Activated naive CD4-positive, alpha-beta T cell treated with anti-CD3 and anti-CD28 coated beads, Interleukin-2, amount 10 ng/mL, durations not matched to agents 7 days and 5 days (primary cell): ENCODE data around the gene DTNB.

Experiments used
- CTCF ChIA-PET: fragments of 350-600 bp; sonication (Branson Sonifier 250); formaldehyde crosslinking; loops from one replicate; lab custom pipeline; 2021; ENCODE audit warnings: antibody characterized with exemption; lab: Charles Lee
- DNase-seq: peaks from one replicate; pipeline ENCODE4 v3.0.0-alpha.2; 2020
- H3K27ac Mint-ChIP-seq: one replicate; pipeline ENCODE4 v1.8.0; 2021; ENCODE audit warnings: mild to moderate bottlenecking, moderate library complexity, mixed read lengths
- H3K27me3 Mint-ChIP-seq: one replicate; pipeline ENCODE4 v1.8.0; 2021; ENCODE audit warnings: mild to moderate bottlenecking, mixed read lengths
- H3K36me3 Mint-ChIP-seq: one replicate; pipeline ENCODE4 v1.8.0; 2021; ENCODE audit warnings: mixed read lengths
- H3K4me1 Mint-ChIP-seq: one replicate; pipeline ENCODE4 v1.8.0; 2021; ENCODE audit warnings: mixed read lengths
- H3K4me3 Mint-ChIP-seq: one replicate; pipeline ENCODE4 v1.8.0; 2021; ENCODE audit warnings: mild to moderate bottlenecking, moderate library complexity, mixed read lengths
- H3K9me3 Mint-ChIP-seq: one replicate; pipeline ENCODE4 v1.8.0; 2021; ENCODE audit warnings: mixed read lengths

The DTNB gene

DNA sequence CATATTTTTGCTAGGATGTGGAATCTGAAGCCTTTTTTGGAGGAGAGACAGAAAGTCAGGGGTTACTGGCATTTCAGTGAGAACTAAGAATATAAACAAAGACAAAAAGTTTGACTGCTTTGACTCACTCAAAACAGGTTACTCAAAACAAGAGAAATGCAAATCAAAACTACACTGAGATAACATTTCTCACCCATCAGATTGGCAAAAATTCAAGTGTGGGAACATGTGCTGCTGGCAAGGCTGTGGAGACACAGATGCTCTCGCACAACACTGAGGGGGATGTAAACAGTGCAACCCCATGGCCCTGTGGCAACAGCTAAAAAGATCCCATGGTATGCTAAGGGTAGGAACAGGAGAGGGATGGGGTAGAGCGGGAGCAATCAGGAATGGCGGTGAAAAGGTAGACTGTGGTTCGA is 86.6 kb downstream of the DTNB start:
- Mint-ChIP-seq H3K4me3 (no peak overlapping the region), H3K27me3 (no peaks in the 10 kb centered on the region), H3K4me1 (peaks cover 17% of the 10 kb centered on the region), H3K9me3 (no peaks in the 10 kb centered on the region), H3K27ac (no peak overlapping the region), H3K36me3 (peaks cover 2% of the 10 kb centered on the region)
- CTCF ChIA-PET: no interaction called here
- DNase-seq: no peak

DNA sequence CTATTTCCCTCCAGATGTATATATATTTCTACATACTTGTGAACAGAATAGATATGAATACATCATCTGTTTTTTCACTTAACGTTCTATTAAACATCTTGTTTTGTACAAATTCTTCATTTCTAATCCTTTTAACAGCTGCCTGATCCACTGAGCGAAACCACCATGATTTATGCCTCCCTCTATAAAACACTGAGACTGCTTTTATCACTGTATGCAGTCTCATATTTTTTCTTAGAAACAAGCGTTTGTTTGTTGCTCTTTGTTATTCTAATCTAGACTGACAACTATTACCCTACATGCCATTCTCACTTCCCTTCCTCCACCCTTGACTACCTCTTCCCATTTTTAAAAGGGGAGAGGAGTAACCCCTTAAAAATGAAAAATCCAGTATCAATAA is 88.2 kb downstream of the DTNB start:
- CTCF ChIA-PET: interaction anchor here (0.7 kb wide), 1 partner anchor 19 kb away, joined by 3 read pairs; no protein-coding TSS in a partner anchor

DNA sequence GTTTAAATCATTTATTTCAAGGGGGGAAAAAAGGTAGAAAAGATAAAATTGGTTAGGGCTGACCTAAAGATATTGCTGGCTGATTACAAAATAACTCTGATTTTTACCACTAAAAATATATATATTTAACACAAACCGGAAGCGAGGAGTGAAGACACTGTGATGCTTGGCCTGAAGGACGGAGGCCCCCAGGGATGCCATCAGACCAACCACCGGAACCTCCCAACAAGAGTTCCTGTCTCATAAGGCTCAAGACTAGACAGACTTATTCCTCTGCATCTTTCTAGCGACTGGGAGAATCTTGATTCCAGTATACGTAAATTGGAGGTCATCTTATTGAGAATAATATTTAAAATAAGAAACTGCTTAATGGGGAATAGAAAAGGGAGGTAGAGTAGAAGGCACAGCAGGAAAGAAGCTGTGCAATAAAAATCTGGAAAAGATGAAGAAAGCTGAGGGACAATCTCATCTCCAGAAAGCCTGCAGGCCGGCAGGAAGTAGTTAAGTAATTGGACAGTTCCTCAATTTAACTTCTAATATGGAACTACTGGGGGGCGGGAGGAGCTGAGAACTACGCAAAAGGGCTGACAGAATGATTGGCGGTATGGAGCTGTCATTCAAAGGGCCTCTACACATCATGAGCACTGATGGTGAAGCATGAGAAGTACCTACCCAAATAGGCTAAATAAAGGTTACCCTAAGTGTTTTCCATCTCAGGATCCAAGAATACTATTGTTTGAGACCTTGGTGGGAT is 91.1 kb downstream of the DTNB start:
- H3K9me3 Mint-ChIP-seq: no peaks in the 10 kb centered on the region
- no peak overlapping the region for H3K27ac Mint-ChIP-seq
- peaks cover 5% of the 10 kb centered on the region for H3K4me1 Mint-ChIP-seq
- H3K36me3 Mint-ChIP-seq: peaks cover 4% of the 10 kb centered on the region
- no peak overlapping the region for H3K4me3 Mint-ChIP-seq
- CTCF ChIA-PET: no interaction called here
- no peak for DNase-seq
- no peaks in the 10 kb centered on the region for H3K27me3 Mint-ChIP-seq

More for the DNA sequence above, 88.2 kb downstream of the DTNB start:
- no peak for DNase-seq
- no peak overlapping the region for H3K27ac Mint-ChIP-seq
- H3K36me3 Mint-ChIP-seq: peaks cover 2% of the 10 kb centered on the region
- H3K4me3 Mint-ChIP-seq: no peak overlapping the region
- no peaks in the 10 kb centered on the region for H3K9me3 Mint-ChIP-seq
- H3K4me1 Mint-ChIP-seq: peaks cover 15% of the 10 kb centered on the region
- H3K27me3 Mint-ChIP-seq: no peaks in the 10 kb centered on the region

DNA sequence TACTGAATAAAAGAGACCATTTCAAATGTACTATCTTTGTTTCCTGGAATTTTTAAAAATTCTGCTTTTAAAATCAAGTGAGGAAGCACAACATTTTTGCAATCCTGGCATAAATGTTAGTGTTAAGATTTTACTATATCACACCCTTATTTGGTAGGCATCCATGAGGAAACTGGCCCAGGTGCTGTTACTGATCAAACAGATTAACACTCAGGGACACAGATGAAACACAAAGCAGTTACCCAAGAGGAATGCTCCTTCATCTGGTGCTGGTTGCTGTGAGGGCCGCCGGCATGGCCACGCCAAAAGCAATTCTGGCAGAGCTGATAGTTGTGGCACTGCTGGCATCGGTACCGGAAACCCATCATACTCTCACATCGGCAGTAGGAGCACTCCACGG is 96.8 kb downstream of the DTNB start:
- H3K27ac Mint-ChIP-seq: peak overlapping the region; percentile 67
- H3K4me3 Mint-ChIP-seq: no peak overlapping the region
- no peak for DNase-seq
- H3K27me3 Mint-ChIP-seq: no peaks in the 10 kb centered on the region
- H3K9me3 Mint-ChIP-seq: no peaks in the 10 kb centered on the region
- no peaks in the 10 kb centered on the region for H3K4me1 Mint-ChIP-seq
- CTCF ChIA-PET: no interaction called here
- H3K36me3 Mint-ChIP-seq: peaks cover 7% of the 10 kb centered on the region

- H3K4me1 Mint-ChIP-seq: no peaks in the 10 kb centered on the region
- CTCF ChIA-PET: no interaction called here
- H3K36me3 Mint-ChIP-seq: peaks cover 7% of the 10 kb centered on the region
- DNase-seq: no peak
- H3K27ac Mint-ChIP-seq: no peak overlapping the region
- H3K9me3 Mint-ChIP-seq: no peaks in the 10 kb centered on the region
- H3K27me3 Mint-ChIP-seq: no peaks in the 10 kb centered on the region
- H3K4me3 Mint-ChIP-seq: no peak overlapping the region
Observed at GRCh38 chr2:25572638-25573037, 100.7 kb downstream of the DTNB start.

- peaks cover 8% of the 10 kb centered on the region for H3K4me1 Mint-ChIP-seq
- H3K27ac Mint-ChIP-seq: no peak overlapping the region
- H3K27me3 Mint-ChIP-seq: no peaks in the 10 kb centered on the region
- CTCF ChIA-PET: no interaction called here
- H3K4me3 Mint-ChIP-seq: no peak overlapping the region
- DNase-seq: no peak
- H3K36me3 Mint-ChIP-seq: peaks cover 3% of the 10 kb centered on the region
- H3K9me3 Mint-ChIP-seq: no peaks in the 10 kb centered on the region
Observed at GRCh38 chr2:25570161-25570845, 103.1 kb downstream of the DTNB start.

- Mint-ChIP-seq H3K27me3 (no peaks in the 10 kb centered on the region), H3K9me3 (no peaks in the 10 kb centered on the region), H3K36me3 (peaks cover 3% of the 10 kb centered on the region), H3K27ac (no peak overlapping the region), H3K4me3 (no peak overlapping the region), H3K4me1 (peaks cover 8% of the 10 kb centered on the region)
- CTCF ChIA-PET: interaction anchor here (0.7 to 2.9 kb wide), 10 partner anchors 10 to 593 kb away, joined by 3 to 16 read pairs (median 5); no protein-coding TSS in a partner anchor
- peak; percentile 36 for DNase-seq
Observed at GRCh38 chr2:25567406-25567805, 106.0 kb downstream of the DTNB start.

GRCh38 chr2:25566694-25567093 is 106.7 kb downstream of the DTNB start:
- H3K36me3 Mint-ChIP-seq: peaks cover 3% of the 10 kb centered on the region
- H3K27ac Mint-ChIP-seq: no peak overlapping the region
- no peak for DNase-seq
- no peaks in the 10 kb centered on the region for H3K27me3 Mint-ChIP-seq
- no peak overlapping the region for H3K4me3 Mint-ChIP-seq
- H3K4me1 Mint-ChIP-seq: peaks cover 8% of the 10 kb centered on the region
- CTCF ChIA-PET: interaction anchor here (0.5 to 2.9 kb wide), 18 partner anchors 9 to 650 kb away, joined by 3 to 16 read pairs (median 3); no protein-coding TSS in a partner anchor
- H3K9me3 Mint-ChIP-seq: no peaks in the 10 kb centered on the region

DNA sequence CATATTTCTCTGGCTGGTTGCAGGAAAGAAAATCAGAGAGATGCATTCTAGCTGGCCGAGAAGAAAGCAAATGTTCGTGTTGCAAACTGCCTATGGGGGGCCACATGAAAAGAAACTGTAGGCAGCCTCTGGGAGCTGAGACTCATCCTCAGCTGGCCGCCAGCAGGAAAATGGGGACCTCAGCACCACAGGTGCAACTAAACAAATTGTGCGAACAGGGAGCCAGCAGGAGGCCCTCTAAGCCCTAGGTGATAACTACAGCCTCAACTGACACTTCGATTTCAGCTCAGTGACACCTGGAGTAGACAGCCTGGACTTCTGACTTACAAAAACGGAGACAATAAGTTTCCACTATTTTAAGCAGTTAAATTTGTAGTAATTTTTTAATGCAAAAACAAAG is 107.3 kb downstream of the DTNB start:
- Mint-ChIP-seq H3K27me3 (no peaks in the 10 kb centered on the region), H3K9me3 (no peaks in the 10 kb centered on the region), H3K4me1 (peaks cover 9% of the 10 kb centered on the region), H3K36me3 (peaks cover 4% of the 10 kb centered on the region), H3K27ac (no peak overlapping the region), H3K4me3 (no peak overlapping the region)
- DNase-seq: no peak
- CTCF ChIA-PET: interaction anchor here (0.5 to 2.9 kb wide), 16 partner anchors 8 to 650 kb away, joined by 3 to 16 read pairs (median 4); no protein-coding TSS in a partner anchor

- Mint-ChIP-seq H3K9me3 (no peaks in the 10 kb centered on the region), H3K27ac (no peak overlapping the region)
Observed at GRCh38 chr2:25561136-25561850, 112.1 kb downstream of the DTNB start.

DNA sequence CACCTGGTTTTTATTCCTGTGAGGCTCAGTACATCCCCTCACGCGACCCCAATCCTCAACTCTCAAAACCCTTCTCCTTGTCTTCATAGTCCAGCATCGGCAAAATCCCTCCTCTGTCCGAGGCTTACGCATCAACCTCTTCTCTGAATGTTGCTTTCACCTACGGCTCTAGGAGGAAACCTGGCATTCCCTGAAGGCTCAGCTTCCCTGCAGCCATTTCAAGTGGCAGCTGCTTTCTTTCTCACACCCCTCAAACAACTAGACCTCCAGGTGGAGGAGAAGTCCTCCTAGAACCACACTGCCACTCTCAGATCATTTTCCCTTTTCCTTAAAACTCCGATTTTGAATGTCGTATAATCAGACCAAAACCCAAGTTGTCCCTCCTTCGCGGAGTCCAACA is 114.2 kb downstream of the DTNB start:
- Mint-ChIP-seq H3K4me1 (peaks cover 35% of the 10 kb centered on the region), H3K36me3 (peaks cover 14% of the 10 kb centered on the region), H3K27ac (peak overlapping the region; percentile 85), H3K9me3 (no peaks in the 10 kb centered on the region), H3K4me3 (no peak overlapping the region), H3K27me3 (no peaks in the 10 kb centered on the region)
- CTCF ChIA-PET: interaction anchor here (0.9 to 3.1 kb wide), 4 partner anchors 8 to 217 kb away, joined by 3 to 12 read pairs (median 9); partner anchors contain the start of gene DNMT3A
- DNase-seq: no peak

More at GRCh38 chr2:25561136-25561850, 112.1 kb downstream of the DTNB start:
- Mint-ChIP-seq H3K36me3 (peaks cover 14% of the 10 kb centered on the region), H3K4me3 (no peak overlapping the region), H3K4me1 (peaks cover 35% of the 10 kb centered on the region), H3K27me3 (no peaks in the 10 kb centered on the region)
- CTCF ChIA-PET: interaction anchor here (0.9 kb wide), 1 partner anchor 252 kb away, joined by 3 read pairs; no protein-coding TSS in a partner anchor
- no peak for DNase-seq

- H3K27ac Mint-ChIP-seq: peak overlapping the region; percentile 85
- peak; percentile 61 for DNase-seq
- no peaks in the 10 kb centered on the region for H3K9me3 Mint-ChIP-seq
- CTCF ChIA-PET: interaction anchor here (1.0 to 3.1 kb wide), 8 partner anchors 9 to 218 kb away, joined by 3 to 12 read pairs (median 4); partner anchors contain the start of gene DNMT3A
- H3K27me3 Mint-ChIP-seq: no peaks in the 10 kb centered on the region
- peaks cover 14% of the 10 kb centered on the region for H3K36me3 Mint-ChIP-seq
- no peak overlapping the region for H3K4me3 Mint-ChIP-seq
- H3K4me1 Mint-ChIP-seq: peaks cover 35% of the 10 kb centered on the region
Observed at GRCh38 chr2:25558262-25558661, 115.1 kb downstream of the DTNB start.

DNA sequence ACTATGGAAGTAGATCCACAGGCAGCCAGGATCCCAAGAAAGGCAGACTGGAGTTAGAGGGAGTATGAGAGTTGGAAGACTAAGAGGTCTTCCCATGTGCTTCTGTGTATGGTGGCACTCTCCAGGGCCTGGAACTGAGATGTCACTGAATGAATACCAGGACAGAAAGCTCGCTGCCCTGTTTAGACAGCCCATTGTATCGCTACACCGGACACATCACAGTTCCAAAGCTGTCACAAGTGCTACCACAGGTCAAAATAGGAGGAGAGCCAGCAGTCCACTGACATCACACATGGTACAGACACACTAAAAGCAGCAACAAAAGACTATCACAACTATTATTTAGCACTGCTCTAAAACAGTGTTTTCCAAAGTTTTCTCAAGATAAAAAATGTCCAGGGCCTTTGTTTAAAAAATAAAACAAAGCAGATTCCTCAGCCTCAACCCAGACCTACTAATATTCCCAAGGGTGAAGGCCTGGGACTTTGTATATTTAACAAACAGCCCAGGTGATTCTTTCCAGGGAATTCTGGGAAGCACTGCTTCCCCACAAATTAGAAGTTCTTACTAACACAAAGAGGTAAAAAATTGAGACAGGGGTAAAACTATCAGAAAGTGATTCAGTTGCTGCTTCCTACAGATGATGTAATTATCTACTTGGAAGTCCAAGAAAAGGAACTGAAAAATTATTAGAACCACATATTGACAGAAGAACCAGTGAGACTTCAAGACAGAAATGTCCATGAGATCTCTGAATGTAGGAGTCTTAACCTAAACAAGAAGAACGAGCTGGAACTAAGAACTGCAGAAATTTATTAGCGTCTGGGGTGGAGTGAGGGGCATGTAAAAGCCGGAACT is 116.0 kb downstream of the DTNB start:
- no peaks in the 10 kb centered on the region for H3K27me3 Mint-ChIP-seq
- H3K36me3 Mint-ChIP-seq: peaks cover 14% of the 10 kb centered on the region
- CTCF ChIA-PET: interaction anchor here (1.0 to 3.1 kb wide), 8 partner anchors 10 to 218 kb away, joined by 3 to 12 read pairs (median 4); partner anchors contain the start of gene DNMT3A
- DNase-seq: no peak
- no peak overlapping the region for H3K4me3 Mint-ChIP-seq
- H3K27ac Mint-ChIP-seq: peak overlapping the region; percentile 85
- H3K4me1 Mint-ChIP-seq: peaks cover 36% of the 10 kb centered on the region
- no peaks in the 10 kb centered on the region for H3K9me3 Mint-ChIP-seq
